ENCODE data around the gene SULT1A3. TPM values are rescaled to one million over a fixed set of nuclear protein-coding genes. Genes with fewer than 3 reads are reported as not detected.

SULT1A3 gene
- total and polyA plus RNA-seq, 2 experiments from 2014 or later = 11.2 to 17.4 TPM

DNA sequence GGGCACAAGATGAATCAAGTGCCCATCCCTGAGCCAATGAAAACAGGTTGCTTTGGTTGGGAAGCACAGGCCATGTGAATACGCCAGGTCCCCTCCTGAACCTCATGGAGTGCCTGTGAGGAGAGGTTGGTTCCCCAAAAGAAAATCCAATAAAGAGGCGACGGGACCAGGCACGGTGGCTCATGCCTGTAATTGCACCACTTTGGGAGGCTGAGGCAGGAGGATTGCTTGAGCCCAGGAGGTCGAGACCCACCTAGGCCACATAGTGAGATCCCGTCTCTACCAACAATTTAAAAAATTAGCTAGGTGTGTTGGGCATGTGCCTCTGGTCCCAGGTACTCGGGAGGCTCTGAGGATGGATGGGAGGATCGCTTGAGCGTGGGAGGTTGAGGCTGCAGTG, 19.1 kb upstream of the SULT1A3 start:
- Histone ChIP-seq H3K27ac (ENCODE audit: low read depth) (no peak overlapping the region), H3K4me3 (no peak overlapping the region), H2AFZ (no peak overlapping the region), H3K27me3 (ENCODE audit: insufficient read depth) (peaks cover 14% of the 10 kb centered on the region; the same call in 1 of the 2 replicates), H3K4me1 (ENCODE audit: insufficient read depth) (peaks cover 4% of the 10 kb centered on the region; the same call in 1 of the 2 replicates), H3K79me2 (replicated peaks; ENCODE audit: insufficient read depth) (no peaks in the 10 kb centered on the region), H4K20me1 (replicated peaks; ENCODE audit: insufficient read depth) (no peaks in the 10 kb centered on the region), H3K9me2 (ENCODE audit: insufficient read depth) (no peaks in the 10 kb centered on the region), H3F3A (replicated peaks; ENCODE audit: low read depth) (0 out of 2 replicates have a peak, but pooled peaks cover 5% of the 10 kb centered on the region), H3K4me2 (no peak overlapping the region), H3K36me3 (ENCODE audit: insufficient read depth) (no peaks in the 10 kb centered on the region)
- Mint-ChIP-seq H3K27ac (no peak overlapping the region), H3K4me3 (no peak overlapping the region), H3K4me1 (peaks cover 9% of the 10 kb centered on the region), H3K27me3 (ENCODE audit: insufficient read depth, low read depth, poor library complexity) (peaks cover 21% of the 10 kb centered on the region), H3K9me3 (no peaks in the 10 kb centered on the region), H3K36me3 (ENCODE audit: low read depth) (no peaks in the 10 kb centered on the region)
- TF ChIP-seq ZNF462 (CRISPR knock-in tag; IDR thresholded peaks at IDR 0.05) (no peak), REST (IDR thresholded peaks at IDR 0.05; ENCODE audit: unreplicated experiment) (no peak), CREB1 (CRISPR knock-in tag; IDR thresholded peaks at IDR 0.05; ENCODE audit: low read depth) (no peak), ZNF331 (CRISPR knock-in tag; IDR thresholded peaks at IDR 0.05; ENCODE audit: low read depth) (no peak), STAT1 (IDR thresholded peaks at IDR 0.05; ENCODE audit: unreplicated experiment) (no peak), EZH2 (IDR thresholded peaks at IDR 0.05; ENCODE audit: low read depth, unreplicated experiment) (no peak)
- TF ChIP-seq, protein P1, sequence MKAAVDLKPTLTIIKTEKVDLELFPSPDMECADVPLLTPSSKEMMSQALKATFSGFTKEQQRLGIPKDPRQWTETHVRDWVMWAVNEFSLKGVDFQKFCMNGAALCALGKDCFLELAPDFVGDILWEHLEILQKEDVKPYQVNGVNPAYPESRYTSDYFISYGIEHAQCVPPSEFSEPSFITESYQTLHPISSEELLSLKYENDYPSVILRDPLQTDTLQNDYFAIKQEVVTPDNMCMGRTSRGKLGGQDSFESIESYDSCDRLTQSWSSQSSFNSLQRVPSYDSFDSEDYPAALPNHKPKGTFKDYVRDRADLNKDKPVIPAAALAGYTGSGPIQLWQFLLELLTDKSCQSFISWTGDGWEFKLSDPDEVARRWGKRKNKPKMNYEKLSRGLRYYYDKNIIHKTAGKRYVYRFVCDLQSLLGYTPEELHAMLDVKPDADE (IDR thresholded peaks at IDR 0.05) = no peak
- no peak for DNase-seq (ENCODE audit: low spot score)
- no peak for ATAC-seq
